Fibroblast of pulmonary artery (primary cell): Measurements from ENCODE around the gene RNF149.
A peak's percentile ranks its signal among the peaks of the same experiment; 100 is the strongest.

ENCODE experiments used
- DNase-seq: peaks from one replicate; pipeline ENCODE4 v3.0.0-alpha.2; 2010; ENCODE audit warnings: low read depth
- H3K4me3 ChIP-seq: replicated peaks from 2 replicates; pipeline ENCODE4 v1.5.1; 2011; ENCODE audit warnings: low read depth, mild to moderate bottlenecking, control low read depth, low read length, moderate library complexity
- TF ChIP-seq, protein P1 (sequence below): IDR thresholded peaks from 2 replicates; pipeline ENCODE4 v1.5.1; 2011; ENCODE audit warnings: mild to moderate bottlenecking, control low read depth, low read length, inconsistent platforms; ENCODE audit errors: missing control alignments

RNF149 gene

DNA sequence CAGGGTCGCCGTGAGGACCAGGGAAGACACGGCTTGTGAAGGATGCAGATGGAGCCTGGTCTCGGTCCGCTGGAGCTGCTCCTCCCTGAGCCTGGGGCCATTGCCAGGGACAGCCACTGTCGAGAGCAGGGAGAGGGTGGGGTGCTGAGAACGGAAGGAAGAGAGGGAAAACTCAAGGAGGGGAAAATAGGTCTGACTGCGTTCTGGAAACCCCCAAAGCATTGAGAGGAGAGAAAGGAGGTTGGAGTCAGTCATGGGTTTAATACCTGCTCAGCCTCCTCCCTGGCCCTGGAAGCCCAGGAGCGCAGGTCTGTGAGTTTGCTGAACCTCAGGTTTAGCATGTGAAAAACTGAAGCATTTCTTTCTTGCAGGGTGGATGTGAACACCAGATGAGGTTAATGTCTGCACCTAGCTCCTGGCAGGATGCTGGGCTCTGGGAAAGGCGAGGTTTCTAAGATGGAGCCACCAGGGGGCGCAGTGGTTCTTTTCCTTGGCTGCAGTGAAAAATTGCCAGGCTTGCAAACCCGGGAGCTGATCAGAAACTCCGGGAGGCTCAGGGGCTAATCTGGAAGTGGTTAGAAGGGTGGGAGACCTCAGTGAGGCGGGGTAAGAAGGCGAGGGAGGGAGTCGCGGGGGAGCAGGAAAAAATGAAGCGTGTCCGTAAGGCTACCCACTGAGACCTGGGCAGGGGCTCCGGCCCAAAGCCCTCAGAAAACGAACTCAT, 33.6 kb upstream of the RNF149 start:
- peak; percentile 80 for DNase-seq
- TF ChIP-seq, protein P1, sequence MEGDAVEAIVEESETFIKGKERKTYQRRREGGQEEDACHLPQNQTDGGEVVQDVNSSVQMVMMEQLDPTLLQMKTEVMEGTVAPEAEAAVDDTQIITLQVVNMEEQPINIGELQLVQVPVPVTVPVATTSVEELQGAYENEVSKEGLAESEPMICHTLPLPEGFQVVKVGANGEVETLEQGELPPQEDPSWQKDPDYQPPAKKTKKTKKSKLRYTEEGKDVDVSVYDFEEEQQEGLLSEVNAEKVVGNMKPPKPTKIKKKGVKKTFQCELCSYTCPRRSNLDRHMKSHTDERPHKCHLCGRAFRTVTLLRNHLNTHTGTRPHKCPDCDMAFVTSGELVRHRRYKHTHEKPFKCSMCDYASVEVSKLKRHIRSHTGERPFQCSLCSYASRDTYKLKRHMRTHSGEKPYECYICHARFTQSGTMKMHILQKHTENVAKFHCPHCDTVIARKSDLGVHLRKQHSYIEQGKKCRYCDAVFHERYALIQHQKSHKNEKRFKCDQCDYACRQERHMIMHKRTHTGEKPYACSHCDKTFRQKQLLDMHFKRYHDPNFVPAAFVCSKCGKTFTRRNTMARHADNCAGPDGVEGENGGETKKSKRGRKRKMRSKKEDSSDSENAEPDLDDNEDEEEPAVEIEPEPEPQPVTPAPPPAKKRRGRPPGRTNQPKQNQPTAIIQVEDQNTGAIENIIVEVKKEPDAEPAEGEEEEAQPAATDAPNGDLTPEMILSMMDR = peak; percentile 85
- H3K4me3 ChIP-seq = no peak overlapping the region

DNA sequence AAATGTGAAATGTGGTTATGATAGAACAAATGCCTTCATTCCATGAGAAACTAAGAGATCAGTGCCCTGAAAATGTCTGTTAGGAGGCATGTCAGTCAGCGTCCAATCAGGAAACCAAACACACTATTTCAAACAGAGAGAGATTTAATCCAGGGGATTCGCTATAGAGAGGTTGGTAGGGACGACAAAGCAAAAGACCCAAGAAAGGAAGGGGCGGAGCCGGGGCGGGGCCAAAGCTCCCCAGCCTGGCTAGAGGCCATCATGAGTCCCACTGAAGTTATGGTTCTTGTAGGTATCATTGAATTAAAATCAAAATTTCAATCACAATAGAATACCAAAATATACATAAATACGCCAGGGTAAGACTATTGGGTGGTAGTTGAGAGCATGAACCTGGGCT, 32.9 kb upstream of the RNF149 start:
- H3K4me3 ChIP-seq = no peak overlapping the region
- DNase-seq = no peak
- TF ChIP-seq, protein P1 = no peak

DNA sequence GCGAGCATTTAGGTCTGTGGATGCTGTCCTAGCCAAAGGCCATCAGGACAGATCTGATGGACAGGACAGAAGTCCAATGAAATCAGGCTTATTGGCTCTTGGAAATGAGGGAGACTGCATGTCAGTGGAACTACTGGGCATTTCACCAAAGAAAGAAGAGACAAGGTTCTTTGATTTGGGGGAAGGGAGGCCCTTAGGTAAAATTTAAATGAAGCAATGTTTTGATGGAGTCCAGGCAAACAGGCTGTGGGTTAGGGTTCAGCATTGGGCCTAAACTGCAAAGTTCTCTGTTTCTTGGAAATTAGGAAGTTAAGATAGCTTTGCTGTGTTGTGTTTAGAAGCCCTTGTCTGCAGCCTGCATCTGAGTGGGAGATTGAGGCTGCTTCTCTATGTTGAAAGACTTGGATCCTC, 31.6 kb upstream of the RNF149 start:
- no peak overlapping the region for H3K4me3 ChIP-seq
- DNase-seq = peak; percentile 33
- TF ChIP-seq, protein P1 = no peak

DNA sequence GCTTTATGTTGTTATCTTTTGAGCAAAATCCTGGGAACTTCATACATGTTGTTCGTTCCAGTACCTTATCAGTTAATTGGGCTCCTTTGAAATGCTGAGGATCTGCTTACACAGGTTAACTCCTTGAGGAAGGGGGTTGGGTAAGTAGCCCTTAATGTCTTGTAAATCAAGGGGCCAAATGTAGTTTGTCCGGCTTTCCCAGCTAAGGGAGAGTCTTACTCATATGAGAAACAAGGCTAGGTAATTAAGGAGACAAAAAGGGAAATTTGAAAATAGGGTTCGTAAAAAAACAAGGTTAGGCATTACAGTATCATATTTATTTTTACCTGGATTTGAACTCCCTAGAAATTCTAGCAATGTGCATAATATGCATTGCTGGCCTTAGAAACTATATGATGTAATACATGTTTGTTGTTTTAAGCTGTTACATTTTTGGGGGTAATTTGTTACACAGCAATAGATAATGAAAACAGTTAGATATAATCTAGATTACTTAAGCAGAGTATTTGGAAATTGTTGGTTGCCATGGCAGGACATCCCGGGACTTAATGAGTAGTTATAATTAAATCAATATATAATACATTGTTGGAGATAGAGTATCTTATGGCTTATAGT, 30.9 kb upstream of the RNF149 start:
- no peak overlapping the region for H3K4me3 ChIP-seq
- TF ChIP-seq, protein P1 = no peak
- DNase-seq = no peak

DNA sequence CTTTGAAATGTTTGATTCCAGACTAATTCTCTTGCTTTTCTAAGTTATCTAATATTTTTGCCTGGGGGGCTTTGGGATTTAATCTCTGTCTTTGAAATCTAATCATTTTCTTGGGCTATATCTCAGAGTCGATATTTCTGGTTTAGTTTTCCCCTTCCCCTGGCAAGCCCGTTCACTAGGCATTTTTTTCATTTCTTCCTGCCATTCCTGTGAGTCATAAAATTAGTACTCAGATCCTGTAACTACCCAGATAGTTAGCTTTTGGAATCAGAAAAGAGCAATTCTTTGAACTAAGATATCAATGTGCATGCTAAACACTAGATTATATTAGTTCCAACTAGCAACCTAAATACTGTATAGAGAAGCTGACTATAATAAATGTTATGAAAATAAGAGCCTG, 29.4 kb upstream of the RNF149 start:
- TF ChIP-seq, protein P1 = no peak
- H3K4me3 ChIP-seq = no peak overlapping the region

DNA sequence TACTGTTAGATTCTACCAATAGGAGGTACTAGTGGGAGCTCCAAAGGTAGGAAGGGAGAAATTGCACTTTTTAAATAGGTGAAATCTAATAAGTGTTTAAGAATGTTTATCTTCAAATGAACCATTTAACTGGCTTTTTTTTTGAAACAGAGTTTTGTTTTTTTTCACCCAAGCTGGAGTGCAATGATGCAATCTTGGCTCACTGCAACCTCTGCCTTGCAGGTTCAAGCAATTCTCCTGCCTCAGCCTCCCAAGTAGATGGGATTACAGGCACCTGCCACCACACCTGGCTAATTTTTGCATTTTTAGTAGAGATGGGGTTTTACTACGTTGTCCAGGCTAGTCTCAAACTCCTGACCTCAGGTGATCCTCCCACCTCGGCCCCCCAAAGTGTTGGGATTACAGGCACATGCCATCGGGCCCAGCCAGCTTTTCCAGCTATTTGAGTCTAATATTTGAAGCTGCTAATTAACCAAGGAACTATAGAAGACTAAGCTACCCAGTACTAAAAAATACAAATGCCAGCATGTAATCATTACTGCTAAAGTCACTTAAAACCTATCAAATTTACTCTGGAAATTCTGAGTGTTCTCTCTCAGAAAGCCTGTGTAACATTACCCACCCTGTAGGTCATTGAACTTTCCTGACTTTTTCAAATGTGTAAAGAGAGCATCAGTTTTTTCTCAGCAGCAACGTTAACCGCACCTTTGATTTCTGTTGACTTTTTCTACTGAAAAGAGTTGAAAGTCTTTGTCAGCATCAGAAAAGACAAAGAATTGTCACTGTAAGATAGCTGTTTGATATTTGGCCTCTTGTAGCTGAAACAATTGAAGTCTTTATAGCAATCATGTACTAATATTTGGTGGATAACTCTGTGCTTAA, 24.6 kb upstream of the RNF149 start:
- H3K4me3 ChIP-seq = no peak overlapping the region
- DNase-seq = no peak
- TF ChIP-seq, protein P1 = no peak

More for the DNA sequence above, 29.4 kb upstream of the RNF149 start:
- peak; percentile 34 for DNase-seq
